Activated gamma-delta T cell (primary cell): ENCODE results near the gene PPWD1.
"Not testable (repeated sequence)": the region's sequence is repeated elsewhere in the genome, so short reads cannot be mapped to it uniquely, and the experiment has no call there.

Experiments
- DNase-seq: peaks from one replicate; lab custom pipeline; 2025; lab: John Stamatoyannopoulos, UW
- total RNA-seq, 2 donors: gene quantifications; one replicate each; lab custom pipeline; 2026; lab: John Stamatoyannopoulos, UW

The PPWD1 gene
- 115 to 134 reads per million in 2 donors for total RNA-seq

GRCh38 chr5:65562731-65563701 is at the start of gene PPWD1, which contains the start of gene CENPK:
Gene PPWD1 (plus strand): TSS chr5:65563296. CDS start chr5:65563311, 15 bp downstream.
Gene CENPK (minus strand): TSS chr5:65563168. CDS start chr5:65554907, 8,261 bp downstream.
- peak; percentile 75 for DNase-seq

GRCh38 chr5:65525726-65526125 is 37.4 kb upstream of the PPWD1 start:
- DNase-seq, result no peak

- DNase-seq, result no peak
These were observed 32.2 kb upstream of the PPWD1 start for GRCh38 chr5:65530904-65531303.

- DNase-seq, result no peak
These were observed 27.5 kb upstream of the PPWD1 start for GRCh38 chr5:65535529-65535987.

GRCh38 chr5:65539827-65540226 is 23.3 kb upstream of the PPWD1 start:
- no peak for DNase-seq

GRCh38 chr5:65544473-65544872 is 18.6 kb upstream of the PPWD1 start:
- no peak for DNase-seq

GRCh38 chr5:65546141-65546540 is 17.0 kb upstream of the PPWD1 start:
- DNase-seq, result no peak

- DNase-seq, result no peak
These were observed 14.8 kb upstream of the PPWD1 start for GRCh38 chr5:65548281-65548680.

GRCh38 chr5:65553941-65554340 is 9.2 kb upstream of the PPWD1 start:
- no peak for DNase-seq

GRCh38 chr5:65555287-65555686 is 7.8 kb upstream of the PPWD1 start:
- no peak for DNase-seq

GRCh38 chr5:65556181-65556580 is 6.9 kb upstream of the PPWD1 start:
- no peak for DNase-seq

- DNase-seq, result no peak
These were observed 6.4 kb upstream of the PPWD1 start for GRCh38 chr5:65556718-65557117.

GRCh38 chr5:65563777-65564176 is 681 bp downstream of the PPWD1 start:
- no peak for DNase-seq

GRCh38 chr5:65566505-65566904 is 3.4 kb downstream of the PPWD1 start:
- DNase-seq, result no peak

- no peak for DNase-seq
These were observed 7.6 kb downstream of the PPWD1 start for GRCh38 chr5:65570598-65571226.

- DNase-seq, result no peak
These were observed 14.0 kb downstream of the PPWD1 start for GRCh38 chr5:65577141-65577540.

GRCh38 chr5:65588694-65589093 is 25.6 kb downstream of the PPWD1 start:
- no peak for DNase-seq

- DNase-seq, result not testable (repeated sequence)
These were observed 38.7 kb downstream of the PPWD1 start for GRCh38 chr5:65601761-65602160.

- no peak for DNase-seq
These were observed 48.4 kb downstream of the PPWD1 start for GRCh38 chr5:65611524-65611923.

GRCh38 chr5:65612298-65612907 is 49.3 kb downstream of the PPWD1 start:
- no peak for DNase-seq

GRCh38 chr5:65620021-65620420 is 56.9 kb downstream of the PPWD1 start:
- DNase-seq, result no peak

- DNase-seq, result not testable (repeated sequence)
These were observed 58.9 kb downstream of the PPWD1 start for GRCh38 chr5:65621961-65622360.
